Urothelium cell line (cell line): Measurements from ENCODE around the gene DAB2IP.
"Not testable (repeated sequence)": the region's sequence is repeated elsewhere in the genome, so short reads cannot be mapped to it uniquely, and the experiment has no call there.

ENCODE experiments used
- DNase-seq: peaks from one replicate; pipeline ENCODE4 v3.0.0; 2011; ENCODE audit warnings: low spot score, mixed read lengths
- FAIRE-seq: peaks from 2 replicates; lab custom pipeline; 2011; peaks lifted over from hg19 to GRCh38; lab: Jason Lieb, UNC

DAB2IP gene

DNA sequence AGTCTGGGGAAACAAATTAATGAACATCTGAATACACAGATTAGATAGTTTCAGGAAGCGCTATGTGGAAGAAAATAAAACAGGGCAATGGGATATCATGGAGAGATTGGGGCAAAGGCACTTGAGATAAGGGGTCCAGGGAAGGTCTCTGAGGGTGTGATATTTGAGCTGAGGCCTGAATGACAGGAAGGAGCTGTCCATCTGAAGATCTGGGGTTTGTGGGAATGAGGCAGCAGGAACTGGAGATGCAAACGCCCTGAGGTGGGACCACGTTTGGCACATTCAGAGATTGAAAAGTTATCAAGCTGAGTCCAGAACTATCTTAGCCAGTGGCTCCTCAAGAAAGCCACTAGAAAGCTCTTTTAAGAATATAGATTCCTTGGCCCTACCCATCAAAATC is 8.7 kb upstream of the DAB2IP start:
- DNase-seq (no peak), FAIRE-seq (no peak)

DNA sequence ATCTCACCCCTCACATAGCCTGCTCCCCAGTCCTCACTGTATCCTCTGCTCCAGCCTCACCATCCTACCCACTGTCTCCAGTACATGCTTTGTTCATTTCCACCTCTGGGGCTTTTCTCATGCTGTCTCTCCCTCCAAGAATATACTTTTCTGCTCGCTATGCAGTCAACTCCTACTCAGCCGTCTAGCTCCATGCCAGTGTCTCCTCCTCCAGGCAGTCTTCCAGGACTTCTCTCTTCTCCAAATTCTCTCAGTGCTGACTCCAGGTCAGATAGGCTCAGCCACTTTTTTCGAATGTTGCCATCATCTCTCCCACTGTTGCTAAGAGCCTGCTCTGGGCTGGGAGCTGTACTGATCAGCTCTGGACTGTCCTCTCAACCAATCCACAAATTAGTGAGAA is 8.0 kb upstream of the DAB2IP start:
- FAIRE-seq: no peak
- no peak for DNase-seq

DNA sequence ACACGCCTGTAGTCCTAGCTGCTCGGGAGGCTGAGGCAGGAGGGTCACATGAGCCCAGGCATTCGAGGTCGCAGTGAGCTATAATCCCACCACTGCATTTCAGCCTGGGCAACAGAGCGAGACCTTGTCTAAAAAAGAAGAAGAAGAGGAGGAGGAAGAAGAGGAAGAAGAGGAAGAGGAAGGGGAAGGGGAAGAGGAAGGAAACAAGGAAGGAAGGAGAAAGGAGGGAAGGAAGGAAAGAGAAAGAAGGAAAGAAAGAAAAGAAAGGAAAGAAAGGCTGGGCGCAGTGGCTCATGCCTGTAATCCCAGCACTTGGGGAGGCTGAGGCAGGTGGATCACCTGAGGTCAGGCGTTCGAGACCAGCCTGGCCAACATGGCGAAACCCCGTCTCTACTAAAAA is 7.4 kb upstream of the DAB2IP start:
- FAIRE-seq, DNase-seq: not testable (repeated sequence)

DNA sequence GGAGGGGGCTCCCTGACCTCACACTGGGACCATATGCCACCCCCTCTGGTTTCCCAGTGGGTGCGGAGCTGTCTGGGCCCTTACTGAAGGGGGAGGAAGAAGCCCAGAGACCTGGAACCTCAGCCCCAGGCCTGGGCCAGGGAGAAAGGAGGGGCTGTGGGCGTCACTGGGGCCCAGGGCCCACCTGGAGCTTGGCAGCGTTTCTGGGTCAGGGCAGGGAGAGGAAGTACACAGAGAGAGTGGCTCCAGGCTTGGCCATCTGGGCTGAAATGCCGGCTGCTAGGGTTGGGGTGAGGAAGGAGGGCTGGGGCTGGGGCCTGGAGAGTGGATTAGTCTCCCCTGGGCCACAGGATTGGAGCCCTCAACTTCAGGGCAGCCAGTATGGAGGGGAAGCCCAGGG is 6.4 kb upstream of the DAB2IP start:
- DNase-seq (no peak), FAIRE-seq (no peak)

DNA sequence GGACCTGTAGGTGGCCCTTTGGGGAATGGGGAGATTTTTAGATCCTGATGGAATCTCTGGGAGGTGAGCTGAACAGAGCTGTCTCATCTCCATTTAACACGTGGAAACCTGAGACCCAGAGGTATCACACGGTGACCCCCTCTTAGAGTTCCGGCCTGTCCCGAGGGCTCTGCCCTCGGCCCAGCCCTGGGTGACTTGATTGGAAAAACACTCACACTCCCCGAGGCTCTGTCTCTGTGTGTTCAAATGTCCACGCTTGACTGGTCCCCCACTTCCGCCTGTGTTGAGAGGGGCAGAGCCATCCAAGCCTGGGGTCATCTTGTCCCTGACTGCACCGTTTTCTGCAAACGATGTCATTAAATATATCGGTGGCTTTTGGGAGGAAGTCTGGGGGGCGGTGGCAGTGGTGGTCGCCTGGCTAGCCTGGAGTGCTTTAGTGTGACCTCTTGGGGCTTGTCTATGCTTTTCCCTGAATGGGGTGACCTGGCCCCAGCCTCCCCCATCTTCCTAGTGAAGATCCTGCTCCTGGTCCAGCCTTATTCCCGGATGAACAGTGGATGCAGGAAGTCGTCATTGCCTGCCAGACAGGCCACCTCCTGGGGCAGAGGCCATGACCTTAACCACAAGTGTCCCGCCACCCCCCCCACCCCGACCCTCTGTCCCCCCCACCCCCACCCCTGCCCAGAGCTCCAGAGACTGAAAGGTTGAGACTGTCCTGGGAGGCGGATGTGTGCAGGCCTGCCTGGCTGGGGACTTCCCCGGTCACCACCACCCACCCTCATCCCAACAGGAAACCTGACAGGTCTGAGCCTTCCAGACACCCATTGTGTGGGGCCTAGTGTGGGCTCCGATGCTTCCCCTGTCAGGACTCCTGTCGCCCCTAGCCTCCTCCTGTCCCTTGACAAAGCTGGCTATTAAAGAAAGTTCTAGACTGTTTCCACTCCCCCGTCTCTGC is 5.3 kb upstream of the DAB2IP start:
- DNase-seq (no peak), FAIRE-seq (no peak)

DNA sequence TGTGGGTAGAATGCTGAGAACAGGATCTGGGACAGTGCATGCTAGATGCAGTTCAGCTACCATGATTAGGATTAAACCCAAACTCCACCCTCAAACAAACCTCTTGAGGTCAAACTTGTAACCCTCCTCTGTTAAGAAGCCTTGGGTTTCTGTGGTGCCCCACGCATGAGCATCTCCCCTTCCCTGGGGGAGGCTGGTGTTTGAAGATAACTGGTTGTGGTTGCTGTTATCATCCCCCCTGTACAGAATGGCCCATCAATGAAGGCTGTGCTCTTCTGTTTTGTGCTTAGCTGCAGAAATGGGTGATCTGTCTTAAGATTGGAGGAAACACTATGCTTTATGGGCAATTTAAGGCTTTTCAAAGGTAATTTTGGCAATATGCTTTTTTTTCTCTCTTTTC is 4.4 kb upstream of the DAB2IP start:
- no peak for DNase-seq
- no peak for FAIRE-seq

DNA sequence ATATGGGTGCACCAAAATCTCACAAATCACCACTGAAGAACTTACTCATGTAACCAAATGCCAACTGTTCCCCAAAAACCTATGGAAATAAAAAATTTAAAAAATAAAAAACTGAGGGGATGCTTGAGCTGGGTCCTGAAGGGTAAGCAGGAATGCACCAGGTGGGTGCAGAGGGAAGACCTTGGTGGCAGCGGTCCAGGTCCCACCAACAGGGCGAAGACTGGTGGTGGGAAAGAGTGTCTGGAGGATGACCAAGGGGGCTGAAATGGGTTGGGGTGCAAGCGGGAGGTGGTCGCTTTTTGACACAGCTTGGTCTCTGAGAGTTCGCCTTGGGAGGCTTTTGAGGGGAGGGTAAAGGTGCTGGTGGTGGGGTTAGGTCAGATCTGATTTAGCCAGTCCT is 3.3 kb upstream of the DAB2IP start:
- DNase-seq: no peak
- FAIRE-seq: no peak

DNA sequence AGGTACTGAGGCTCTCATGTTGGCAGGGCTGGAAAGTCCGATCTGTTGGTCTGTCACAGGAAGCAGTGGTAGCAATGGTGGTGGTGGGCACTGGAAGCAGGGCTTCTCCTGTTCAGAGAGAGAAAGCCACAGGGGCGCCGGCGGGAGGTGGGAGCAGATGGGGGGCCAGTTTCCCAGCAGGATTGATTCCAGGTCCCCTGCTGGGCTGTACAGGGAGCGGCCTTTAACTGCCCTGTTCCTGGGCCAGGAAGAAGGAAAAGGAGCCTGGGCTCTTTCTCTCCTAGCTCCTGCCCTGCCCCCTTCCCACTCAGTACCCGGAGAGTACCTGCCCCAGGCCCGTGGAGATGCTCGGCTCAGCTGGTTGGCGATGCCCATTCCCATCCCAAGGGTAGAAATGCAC is 2.6 kb upstream of the DAB2IP start:
- DNase-seq (no peak), FAIRE-seq (no peak)

DNA sequence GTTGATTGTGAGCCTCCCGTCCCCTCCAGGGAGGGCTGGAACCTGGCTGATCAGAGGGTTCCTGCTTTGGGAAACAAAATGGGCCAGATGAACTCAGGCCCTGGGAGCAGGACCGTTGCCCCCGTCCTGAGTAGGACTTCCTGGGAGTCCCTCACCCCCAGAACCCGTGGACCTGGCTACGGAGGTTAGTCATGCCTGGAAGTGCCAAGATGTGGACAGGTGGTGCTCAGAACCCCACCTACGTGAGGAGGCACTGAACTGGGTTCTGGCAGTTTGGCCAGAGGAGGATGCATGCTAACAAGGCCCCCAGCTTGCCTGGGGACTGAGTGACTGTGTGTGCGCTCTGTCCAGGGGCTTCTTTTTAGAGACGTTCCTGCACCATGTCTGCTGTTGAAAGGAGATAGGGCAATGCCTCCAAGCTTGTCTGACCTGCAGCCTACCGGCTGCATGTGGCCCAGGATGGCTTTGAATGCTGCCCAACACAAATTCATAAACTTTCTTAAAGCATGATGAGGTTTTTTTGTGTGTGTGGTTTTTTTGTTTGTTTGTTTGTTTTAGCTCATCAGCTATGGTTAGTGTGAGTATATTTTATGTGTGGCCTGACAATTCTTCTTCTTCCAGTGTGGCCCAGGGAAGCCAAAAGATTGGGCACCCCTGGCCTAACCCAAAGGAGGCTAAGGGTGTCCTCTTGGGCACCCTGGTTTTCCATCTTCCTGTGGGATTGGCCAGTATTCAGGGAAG is 1.8 kb upstream of the DAB2IP start:
- no peak for FAIRE-seq
- no peak for DNase-seq

DNA sequence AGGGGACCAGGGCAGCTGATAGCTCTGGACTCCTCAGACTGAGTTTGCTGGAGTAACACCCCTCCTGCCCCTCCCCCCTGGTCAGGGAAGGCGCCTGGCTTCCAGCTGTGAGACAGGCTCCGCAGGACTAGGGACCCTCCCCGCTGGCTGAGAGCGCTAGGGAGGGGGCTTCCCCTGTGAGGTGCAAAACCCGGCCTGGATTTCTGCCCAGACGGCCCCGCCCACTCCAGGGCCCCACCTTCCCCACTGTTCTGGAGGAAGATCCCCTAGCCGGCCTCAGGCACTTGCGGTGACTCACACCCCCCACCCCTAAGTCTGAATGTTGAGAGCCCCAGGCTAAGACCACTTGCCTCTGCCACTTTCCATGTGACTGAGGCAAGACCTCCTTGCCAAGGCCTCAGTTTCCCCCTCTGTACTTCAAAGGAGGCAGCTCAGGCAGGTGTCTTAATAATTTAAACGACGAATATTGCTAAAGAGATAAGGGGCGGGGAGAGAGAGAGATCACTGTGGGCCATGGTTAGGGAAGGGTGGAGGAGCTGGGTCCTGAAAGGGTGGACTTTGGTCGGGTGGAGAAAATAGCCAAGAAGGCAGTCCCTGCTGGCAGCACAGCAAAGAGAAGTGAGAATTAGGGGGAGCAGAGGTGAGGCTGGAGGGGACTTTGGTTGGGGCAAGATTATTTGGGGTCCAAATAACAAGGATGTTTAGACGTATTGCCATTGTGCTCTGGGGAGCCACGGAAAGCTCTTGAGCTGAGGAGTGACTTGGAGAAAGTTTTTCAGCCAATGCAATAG is 1.0 kb upstream of the DAB2IP start:
- peak; percentile 53 for DNase-seq
- FAIRE-seq: no peak

DNA sequence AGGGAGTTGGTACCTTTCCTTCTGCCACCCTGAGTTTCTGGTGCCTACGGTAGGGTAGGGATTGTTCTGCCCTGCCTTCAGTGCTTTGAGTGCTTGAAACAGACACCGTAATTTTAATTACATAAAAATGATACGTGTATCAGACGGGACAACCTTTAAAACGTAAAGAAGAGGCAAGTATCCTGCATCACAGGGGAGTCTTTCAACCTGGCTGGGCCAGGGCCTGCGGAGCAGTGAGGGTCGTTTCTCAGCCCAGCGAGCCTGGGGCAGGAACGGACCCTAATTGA is 483 bp upstream of the DAB2IP start:
- DNase-seq: no peak

DNA sequence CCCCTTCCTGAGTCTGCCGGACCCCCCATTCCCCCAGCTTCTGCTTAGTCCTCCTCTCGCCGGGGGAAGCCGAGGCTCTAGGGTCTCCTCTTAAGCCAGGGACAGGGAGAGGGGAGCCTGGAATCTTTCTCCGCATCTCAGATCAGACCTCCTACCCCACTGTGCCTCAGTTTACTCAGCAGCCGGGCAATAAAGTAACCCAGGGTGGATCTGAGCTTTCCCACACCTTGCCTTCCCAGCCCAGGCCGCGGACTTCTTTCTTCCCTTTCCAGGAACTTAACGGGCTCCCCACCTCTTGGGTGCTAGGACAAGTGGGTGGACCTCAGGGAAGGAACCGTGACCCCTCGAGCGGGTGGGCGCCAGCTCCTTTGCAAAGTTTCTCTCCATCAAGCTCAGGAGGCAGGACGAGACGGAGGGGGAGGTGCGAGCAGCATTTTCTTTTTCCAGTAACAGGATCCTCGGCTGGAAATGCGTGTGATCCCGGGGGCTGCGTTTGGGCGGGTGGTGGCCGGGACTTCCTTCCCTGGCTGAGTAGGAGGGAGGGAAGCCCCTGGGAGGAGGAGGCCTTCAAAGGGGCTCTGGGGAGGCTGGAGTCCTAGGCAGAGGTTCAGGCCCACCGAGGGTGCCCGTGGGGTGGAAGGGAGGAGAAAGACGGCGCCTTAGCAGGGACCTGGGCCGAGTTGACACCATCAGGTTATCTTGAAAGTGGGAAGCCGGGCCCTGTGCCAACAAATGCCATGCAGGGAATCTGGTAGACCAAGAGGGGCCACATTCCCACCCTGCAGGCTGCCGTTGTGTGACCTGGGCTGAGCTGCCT is 795 bp downstream of the DAB2IP start:
- FAIRE-seq: no peak

More for the DNA sequence above, 483 bp upstream of the DAB2IP start:
- no peak for FAIRE-seq

DNA sequence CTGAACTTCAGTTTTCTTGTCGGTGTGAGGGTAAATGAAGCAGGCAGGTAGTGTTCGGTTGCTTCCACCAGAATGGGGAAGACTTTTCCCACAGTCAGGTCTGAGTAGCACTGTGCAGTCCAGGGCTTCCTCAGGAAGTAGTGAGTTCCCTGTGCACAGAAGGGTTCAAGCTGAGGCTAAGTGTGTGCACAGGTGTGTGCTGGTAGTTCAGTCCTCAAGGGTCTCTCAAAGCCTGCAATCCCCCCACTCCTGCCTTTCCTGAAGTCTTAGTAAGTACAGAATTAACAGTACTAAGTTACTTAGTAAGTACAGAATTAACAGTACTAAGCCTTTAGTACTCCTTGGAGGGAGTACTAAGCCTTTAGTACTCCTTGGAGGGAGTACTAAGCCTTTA is 1.4 kb downstream of the DAB2IP start:
- DNase-seq: no peak
- no peak for FAIRE-seq

More for the DNA sequence above, 795 bp downstream of the DAB2IP start:
- no peak for DNase-seq

DNA sequence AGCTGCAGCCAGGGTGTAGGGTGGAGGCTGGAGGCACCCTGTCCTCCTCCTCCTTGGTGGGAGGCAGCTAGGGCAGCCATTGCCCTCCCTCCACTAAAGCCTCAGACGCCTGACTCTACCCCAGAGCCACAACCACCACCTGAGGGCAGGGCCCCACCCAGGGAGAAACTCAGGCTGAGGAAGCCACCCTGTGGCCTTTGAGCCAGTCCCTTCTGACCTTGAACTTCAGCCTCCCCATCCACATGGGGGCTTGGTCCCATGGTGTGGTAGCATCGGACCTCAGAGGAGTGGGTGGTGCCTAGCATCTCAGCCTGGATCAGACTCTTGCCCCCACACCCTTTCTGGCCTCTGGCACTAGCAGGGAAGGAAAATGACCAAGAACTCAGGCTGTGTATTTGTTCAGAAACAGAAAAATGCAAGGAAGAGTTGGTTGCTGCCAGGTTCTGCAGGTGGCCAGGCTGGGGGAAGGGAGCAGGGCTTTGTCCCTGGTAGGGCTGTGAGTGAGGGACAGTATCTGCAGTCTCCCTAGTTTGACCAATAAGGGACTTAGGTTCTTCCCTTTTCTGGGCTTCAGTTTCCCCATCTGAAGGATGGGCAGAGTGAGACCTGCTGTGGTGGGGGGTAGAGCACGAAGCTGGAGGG is 3.2 kb downstream of the DAB2IP start:
- DNase-seq (no peak), FAIRE-seq (no peak)

DNA sequence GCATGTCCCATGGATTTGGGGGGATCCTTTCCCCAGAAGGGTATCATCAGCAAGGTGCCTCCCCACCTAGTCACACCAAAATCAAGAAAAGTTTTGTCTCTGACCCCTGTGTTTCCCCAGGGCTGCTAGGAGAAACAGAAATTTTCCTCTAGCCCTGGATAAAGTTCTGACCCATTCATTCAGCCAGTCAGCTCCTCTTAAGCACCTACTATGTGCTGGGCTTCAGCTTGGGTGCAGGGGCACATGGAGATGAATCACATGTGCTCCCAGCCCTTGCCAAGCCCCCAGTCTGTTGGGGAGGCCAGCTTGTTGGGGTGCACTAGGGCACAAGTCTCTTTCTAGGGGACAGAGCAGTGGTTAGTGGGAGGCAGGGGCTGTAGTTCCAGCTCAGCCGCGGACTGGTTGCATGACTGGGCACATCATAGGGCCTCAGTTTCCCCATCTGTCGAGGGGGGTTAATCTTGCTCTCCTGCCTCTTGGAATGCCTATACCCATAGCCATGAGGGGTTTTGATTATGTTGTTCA is 3.9 kb downstream of the DAB2IP start:
- FAIRE-seq (no peak), DNase-seq (no peak)

DNA sequence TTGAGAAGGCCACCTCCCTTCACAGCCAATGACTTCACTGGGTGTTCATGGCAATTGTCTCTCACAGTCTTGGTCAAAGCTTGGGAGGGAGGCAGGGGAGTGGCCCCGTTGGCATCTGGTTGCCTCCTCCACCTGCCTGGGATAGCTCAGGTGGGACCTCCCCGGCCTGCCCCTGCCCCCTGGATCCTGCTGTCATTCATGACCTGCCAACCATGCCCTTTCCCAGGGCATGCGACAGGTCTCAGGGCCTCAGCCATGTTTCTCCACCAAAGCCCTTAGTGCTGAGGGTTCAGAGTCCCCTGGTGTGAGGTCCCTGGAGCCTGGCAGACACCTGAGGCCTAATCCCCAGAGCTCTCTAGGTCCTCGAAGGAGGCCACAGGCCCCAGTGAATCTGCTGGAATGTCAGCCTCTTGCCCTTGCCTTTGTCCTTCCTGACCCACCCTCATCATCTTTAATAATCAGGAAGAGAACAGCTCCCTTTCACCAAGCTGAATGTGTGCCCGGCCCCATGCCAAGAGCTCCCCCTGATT is 5.6 kb downstream of the DAB2IP start:
- FAIRE-seq (no peak), DNase-seq (no peak)

DNA sequence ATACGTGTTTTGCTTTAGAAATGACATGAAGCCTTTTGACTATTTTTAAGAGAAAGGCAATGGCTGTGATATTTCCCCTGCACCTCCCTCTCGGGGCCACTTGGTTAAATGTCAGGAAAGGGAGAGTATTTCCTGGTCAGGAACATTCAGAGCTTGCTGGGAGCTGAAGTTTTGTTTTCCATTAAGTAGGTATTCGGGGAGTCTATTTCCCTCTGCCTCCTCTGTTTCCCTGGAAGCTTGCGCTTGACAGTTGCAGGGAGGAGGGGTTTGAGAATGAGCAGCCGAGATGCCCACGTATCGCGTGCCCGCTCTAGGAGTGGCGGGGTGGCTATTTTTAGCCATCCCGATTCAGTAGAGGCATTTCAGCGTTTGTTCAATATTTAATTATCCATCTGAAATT is 6.7 kb downstream of the DAB2IP start:
- FAIRE-seq (no peak), DNase-seq (no peak)

DNA sequence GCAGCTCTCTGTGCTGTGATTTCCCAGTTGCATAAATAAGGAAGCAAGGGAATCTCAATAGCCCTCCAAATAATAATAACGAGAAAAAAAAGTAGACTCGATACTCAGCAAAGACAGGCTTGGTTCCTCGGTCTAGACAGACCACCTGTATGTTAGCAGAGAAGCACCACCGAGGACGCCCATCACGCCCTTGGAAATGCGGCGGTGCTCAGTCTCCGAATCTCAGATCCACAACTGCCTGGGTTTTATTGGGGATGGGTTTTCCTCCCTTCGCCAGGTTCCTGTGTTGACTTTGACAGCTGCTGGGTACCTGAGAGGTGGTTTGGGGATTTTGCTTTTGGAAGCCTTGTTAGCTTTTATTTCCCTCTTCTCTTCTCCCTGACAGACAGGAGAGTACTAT is 7.2 kb downstream of the DAB2IP start:
- FAIRE-seq: no peak
- no peak for DNase-seq

DNA sequence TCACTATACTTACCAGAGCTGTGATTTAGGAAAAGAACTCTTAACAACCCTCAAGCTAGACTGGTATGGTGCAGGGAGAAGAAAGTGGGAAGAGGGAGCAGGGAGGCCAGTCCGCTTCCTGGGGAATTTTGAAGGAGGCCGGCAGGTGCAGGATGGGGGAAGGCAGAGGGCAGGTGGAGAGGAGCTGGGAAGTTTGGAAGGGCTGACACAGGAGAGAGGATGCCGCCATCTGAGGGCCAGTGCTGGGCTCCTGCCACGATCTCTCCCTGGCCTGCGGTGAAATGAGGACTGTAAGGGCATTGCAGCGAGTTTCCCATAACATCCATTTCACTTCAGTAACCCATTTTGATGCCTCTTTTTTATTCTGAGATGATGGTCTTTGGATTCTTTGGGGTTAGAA is 8.9 kb downstream of the DAB2IP start:
- DNase-seq: no peak
- no peak for FAIRE-seq

DNA sequence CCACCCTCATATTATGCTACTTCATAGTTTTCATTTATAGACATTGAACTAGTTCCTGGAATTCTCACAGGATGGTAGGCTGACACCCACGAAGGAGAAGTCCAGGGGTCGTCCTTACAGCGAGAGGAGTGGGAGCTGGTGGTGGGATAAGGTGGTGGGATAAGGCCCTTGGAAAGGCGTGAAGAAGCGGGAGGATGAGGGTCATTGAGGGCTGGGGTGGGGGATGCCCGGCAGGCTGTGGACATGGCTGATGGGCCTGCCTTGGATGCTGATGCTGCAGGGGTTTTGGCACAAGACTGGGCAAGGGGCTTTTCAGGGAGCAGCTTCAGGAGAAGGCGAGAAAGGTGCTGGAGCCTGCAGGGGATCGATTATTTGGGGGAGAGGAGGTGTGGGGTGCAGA is 9.4 kb downstream of the DAB2IP start:
- FAIRE-seq (no peak), DNase-seq (no peak)
